Vagina (tissue), 2 donors: ENCODE results near the gene SEMA4G. TPM values are rescaled to one million over a fixed set of nuclear protein-coding genes. Genes with fewer than 3 reads are reported as not detected.
A peak's percentile ranks its signal among the peaks of the same experiment; 100 is the strongest.

Source experiments
- DNase-seq, 2 donors: peaks; one replicate each; pipeline ENCODE4 v3.0.0-alpha.2; 2017; ENCODE audit errors: extremely low spot score in 2 of 2
- H3K27ac ChIP-seq: fragments of 200-600 bp; sonication (generic); one replicate; pipeline ENCODE4 v1.5.1; 2019
- H3K27me3 ChIP-seq: fragments of 200-600 bp; sonication (generic); one replicate; pipeline ENCODE4 v1.5.1; 2019
- H3K36me3 ChIP-seq, 2 donors: fragments of 200-600 bp; sonication (generic); one replicate each; pipeline ENCODE4 v1.5.1; 2017 to 2019
- H3K4me1 ChIP-seq: fragments of 200-600 bp; sonication (generic); one replicate; pipeline ENCODE4 v1.5.1; 2019
- H3K4me3 ChIP-seq, 2 donors: fragments of 200-600 bp; sonication (generic); 1 replicate in 1 of 2; 2 replicates in 1 of 2; pipeline ENCODE4 v1.5.1; 2016 to 2019
- H3K9me3 ChIP-seq: fragments of 200-600 bp; sonication (generic); one replicate; pipeline ENCODE4 v1.5.1; 2019
- CTCF ChIP-seq, 3 experiments: fragments of 450-650 bp in 2 of 3; fragments of 200-600 bp in 1 of 3; sonication (generic) in 1 of 3; IDR thresholded peaks; one replicate each; pipeline ENCODE4 v1.5.1; 2017 to 2019; ENCODE audit warnings: antibody characterized with exemption in 3 of 3, mild to moderate bottlenecking in 2 of 3, moderate library complexity in 2 of 3
- POLR2A ChIP-seq, 2 donors: fragments of 450-650 bp; IDR thresholded peaks; one replicate each; pipeline ENCODE4 v1.6.1; 2017; ENCODE audit warnings: antibody characterized with exemption in 2 of 2, mild to moderate bottlenecking in 2 of 2, moderate library complexity in 2 of 2
- POLR2AphosphoS5 ChIP-seq, 2 donors: sonication (generic); formaldehyde crosslinking; IDR thresholded peaks; one replicate each; pipeline ENCODE4 v1.9.0; 2017; ENCODE audit warnings: antibody characterized with exemption in 2 of 2, mild to moderate bottlenecking in 2 of 2, low read depth in 1 of 2; ENCODE audit not compliant: insufficient read depth in 1 of 2
- intact Hi-C: fragments of 100-400 bp; cut with DNase I; formaldehyde crosslinking; loops from one replicate; pipeline ENCODE4 v1.15.1; 2023
- total RNA-seq: library from RNA; depleted of rRNA; stranded (reverse); fragments of >200 nt; gene quantifications from one replicate; pipeline ENCODE4 v1.2.3, GENCODE V29; 2016

Gene SEMA4G
- total RNA-seq, 1 donor from 2014 or later: 6.4 TPM

- H3K4me1 ChIP-seq: no peaks in the 10 kb centered on the region
- DNase-seq: peak; percentile 25 to 49
- no peak overlapping the region for H3K27ac ChIP-seq
- intact Hi-C loops: no loop called here
- H3K9me3 ChIP-seq: no peaks in the 10 kb centered on the region
- no peak overlapping the region for H3K4me3 ChIP-seq
- no peaks in the 10 kb centered on the region for H3K36me3 ChIP-seq
- TF ChIP-seq CTCF (IDR thresholded peaks at IDR 0.05): no peak
- TF ChIP-seq POLR2A (IDR thresholded peaks at IDR 0.05): no peak
- no peak for TF ChIP-seq POLR2AphosphoS5 (IDR thresholded peaks at IDR 0.05; ENCODE audit: insufficient read depth in 1 of 2, low read depth in 1 of 2)
- no peaks in the 10 kb centered on the region for H3K27me3 ChIP-seq
These were observed 8.1 kb downstream of the SEMA4G start for GRCh38 chr10:100977436-100977835.

- peak; percentile 18 to 82 for DNase-seq
- H3K9me3 ChIP-seq: no peaks in the 10 kb centered on the region
- TF ChIP-seq CTCF (IDR thresholded peaks at IDR 0.05) (no peak), POLR2A (IDR thresholded peaks at IDR 0.05) (no peak), POLR2AphosphoS5 (IDR thresholded peaks at IDR 0.05; ENCODE audit: insufficient read depth in 1 of 2, low read depth in 1 of 2) (no peak)
- H3K27me3 ChIP-seq: no peaks in the 10 kb centered on the region
- H3K4me3 ChIP-seq: no peak overlapping the region
- no peaks in the 10 kb centered on the region for H3K4me1 ChIP-seq
- no peak overlapping the region for H3K27ac ChIP-seq
- H3K36me3 ChIP-seq: peaks cover 0 to under 1% of the 10 kb centered on the region in 2 donors
- intact Hi-C loops: no loop called here
These were observed 9.0 kb downstream of the SEMA4G start for GRCh38 chr10:100978121-100978900.

GRCh38 chr10:100978901-100979195 is 9.5 kb downstream of the SEMA4G start:
- Histone ChIP-seq H3K27me3 (no peaks in the 10 kb centered on the region), H3K9me3 (no peaks in the 10 kb centered on the region), H3K4me3 (no peak overlapping the region), H3K27ac (no peak overlapping the region), H3K4me1 (no peaks in the 10 kb centered on the region), H3K36me3 (peaks cover 0 to 6% of the 10 kb centered on the region in 2 donors)
- no peak for TF ChIP-seq CTCF (IDR thresholded peaks at IDR 0.05)
- TF ChIP-seq POLR2A (IDR thresholded peaks at IDR 0.05): no peak
- no peak for TF ChIP-seq POLR2AphosphoS5 (IDR thresholded peaks at IDR 0.05; ENCODE audit: insufficient read depth in 1 of 2, low read depth in 1 of 2)
- intact Hi-C loops: no loop called here
- peak in 1 of 2 donors; percentile 62 for DNase-seq

- Histone ChIP-seq H3K36me3 (peaks cover 0 to 6% of the 10 kb centered on the region in 2 donors), H3K27ac (no peak overlapping the region), H3K4me1 (no peaks in the 10 kb centered on the region), H3K9me3 (no peaks in the 10 kb centered on the region), H3K4me3 (no peak overlapping the region), H3K27me3 (no peaks in the 10 kb centered on the region)
- peak; percentile 60 to 82 for DNase-seq
- TF ChIP-seq POLR2AphosphoS5 (IDR thresholded peaks at IDR 0.05; ENCODE audit: insufficient read depth in 1 of 2, low read depth in 1 of 2) (no peak), CTCF (IDR thresholded peaks at IDR 0.05) (no peak), POLR2A (IDR thresholded peaks at IDR 0.05) (no peak)
- intact Hi-C loops: no loop called here
These were observed 10.5 kb downstream of the SEMA4G start for GRCh38 chr10:100979791-100980272.

- H3K4me3 ChIP-seq: no peak overlapping the region
- H3K27me3 ChIP-seq: no peaks in the 10 kb centered on the region
- no peak overlapping the region for H3K27ac ChIP-seq
- DNase-seq: peak in 1 of 2 donors; percentile 74
- TF ChIP-seq POLR2A (IDR thresholded peaks at IDR 0.05) (no peak), POLR2AphosphoS5 (IDR thresholded peaks at IDR 0.05; ENCODE audit: insufficient read depth in 1 of 2, low read depth in 1 of 2) (no peak), CTCF (IDR thresholded peaks at IDR 0.05) (no peak)
- no peaks in the 10 kb centered on the region for H3K9me3 ChIP-seq
- intact Hi-C loops: no loop called here
- H3K36me3 ChIP-seq: peaks cover 0 to 7% of the 10 kb centered on the region in 2 donors
- H3K4me1 ChIP-seq: no peaks in the 10 kb centered on the region
These were observed 11.0 kb downstream of the SEMA4G start for GRCh38 chr10:100980311-100980710.
